HepG2 (cell line): Measurements from ENCODE around the gene SCUBE1. TPM values are rescaled to one million over a fixed set of nuclear protein-coding genes. Genes with fewer than 3 reads are reported as not detected.

Source experiments
- ATF7 ChIP-seq, 2 experiments: fragments of 450-650 bp in 1 of 2; sonication (generic) in 1 of 2; formaldehyde crosslinking in 1 of 2; IDR thresholded peaks; 2 replicates each; pipeline versions ENCODE4 v1.4.0 to v1.6.1; 2016 to 2020; ENCODE audit warnings: antibody characterized with exemption in 1 of 2, mild to moderate bottlenecking in 1 of 2, missing genetic modification reagents in 1 of 2
- BCL6 ChIP-seq: IDR thresholded peaks from 2 replicates; pipeline ENCODE4 v1.6.1; 2016; ENCODE audit warnings: missing genetic modification reagents, missing compliant biosample characterization
- BRCA1 ChIP-seq: sonication (generic); formaldehyde crosslinking; IDR thresholded peaks from 2 replicates; pipeline ENCODE4 v1.4.0; 2020; ENCODE audit warnings: missing genetic modification reagents
- GLI4 ChIP-seq: sonication (generic); formaldehyde crosslinking; IDR thresholded peaks from 2 replicates; pipeline ENCODE4 v1.5.1; 2020; ENCODE audit warnings: missing genetic modification reagents, mild to moderate bottlenecking, moderate library complexity, borderline replicate concordance
- GPBP1L1 ChIP-seq: sonication (generic); formaldehyde crosslinking; IDR thresholded peaks from 2 replicates; pipeline ENCODE4 v1.5.0; 2020; ENCODE audit warnings: mild to moderate bottlenecking, missing genetic modification reagents
- MEIS2 ChIP-seq: sonication (generic); formaldehyde crosslinking; IDR thresholded peaks from 2 replicates; pipeline ENCODE4 v1.9.0; 2021; ENCODE audit warnings: mild to moderate bottlenecking, missing genetic modification reagents
- NFIC ChIP-seq: IDR thresholded peaks from 2 replicates; pipeline ENCODE4 v1.6.1; 2012; ENCODE audit warnings: mild to moderate bottlenecking, low read length, inconsistent platforms
- NR1H2 ChIP-seq: sonication (generic); formaldehyde crosslinking; IDR thresholded peaks from 2 replicates; pipeline ENCODE4 v1.8.1; 2022; ENCODE audit warnings: low read depth, missing genetic modification reagents, borderline replicate concordance
- RELA ChIP-seq: sonication (generic); formaldehyde crosslinking; IDR thresholded peaks from 2 replicates; pipeline ENCODE4 v1.4.0; 2020; ENCODE audit warnings: missing genetic modification reagents
- RFX5 ChIP-seq: IDR thresholded peaks from 2 replicates; pipeline ENCODE4 v1.6.1; 2011; ENCODE audit warnings: low read depth, low read length, improper control_type of control experiment
- SATB2 ChIP-seq: sonication (generic); formaldehyde crosslinking; IDR thresholded peaks from 2 replicates; pipeline ENCODE4 v1.5.0; 2020; ENCODE audit warnings: missing genetic modification reagents
- SIN3A ChIP-seq: IDR thresholded peaks from 2 replicates; pipeline ENCODE4 v1.6.1; 2011; ENCODE audit warnings: low read depth, mild to moderate bottlenecking, control low read depth, low read length, borderline replicate concordance
- SMAD3 ChIP-seq: sonication (generic); formaldehyde crosslinking; IDR thresholded peaks from 2 replicates; pipeline ENCODE4 v1.4.0; 2020; ENCODE audit warnings: missing genetic modification reagents
- SP4 ChIP-seq: sonication (generic); formaldehyde crosslinking; IDR thresholded peaks from 2 replicates; pipeline ENCODE4 v1.8.1; 2023; ENCODE audit warnings: mild to moderate bottlenecking, missing genetic modification reagents
- YEATS4 ChIP-seq: sonication (generic); formaldehyde crosslinking; IDR thresholded peaks from 2 replicates; pipeline ENCODE4 v1.4.0; 2020; ENCODE audit warnings: missing genetic modification reagents, borderline replicate concordance
- ZFP82 ChIP-seq: sonication (generic); formaldehyde crosslinking; IDR thresholded peaks from 2 replicates; pipeline ENCODE4 v1.5.1; 2020; ENCODE audit warnings: mild to moderate bottlenecking, missing genetic modification reagents, borderline replicate concordance
- ZMAT3 ChIP-seq: sonication (generic); formaldehyde crosslinking; conservative IDR thresholded peaks from 2 replicates; pipeline ENCODE4 v1.7.0; 2021; ENCODE audit warnings: missing genetic modification reagents
- ZNF10 ChIP-seq: sonication (generic); formaldehyde crosslinking; IDR thresholded peaks from 2 replicates; pipeline ENCODE4 v1.4.0; 2020; ENCODE audit warnings: mild to moderate bottlenecking, low read depth, missing genetic modification reagents, borderline replicate concordance
- ZNF121 ChIP-seq: sonication (generic); formaldehyde crosslinking; IDR thresholded peaks from 2 replicates; pipeline ENCODE4 v1.5.0; 2020; ENCODE audit warnings: mild to moderate bottlenecking, missing genetic modification reagents
- ZNF276 ChIP-seq: sonication (generic); formaldehyde crosslinking; IDR thresholded peaks from 2 replicates; pipeline ENCODE4 v1.4.0; 2020; ENCODE audit warnings: mild to moderate bottlenecking, low read depth, missing genetic modification reagents
- ZNF446 ChIP-seq: sonication (generic); formaldehyde crosslinking; IDR thresholded peaks from 2 replicates; pipeline ENCODE4 v1.5.0; 2020; ENCODE audit warnings: mild to moderate bottlenecking, missing genetic modification reagents
- ZNF691 ChIP-seq: sonication (generic); formaldehyde crosslinking; IDR thresholded peaks from 2 replicates; pipeline ENCODE4 v1.4.0; 2020; ENCODE audit warnings: missing genetic modification reagents, low read depth, mild to moderate bottlenecking, borderline replicate concordance
- ZNF703 ChIP-seq: sonication (generic); formaldehyde crosslinking; IDR thresholded peaks from 2 replicates; pipeline ENCODE4 v1.5.1; 2020; ENCODE audit warnings: missing genetic modification reagents, mild to moderate bottlenecking, moderate library complexity, borderline replicate concordance
- ZNF749 ChIP-seq: sonication (generic); formaldehyde crosslinking; IDR thresholded peaks from 2 replicates; pipeline ENCODE4 v1.8.0; 2022; ENCODE audit warnings: mild to moderate bottlenecking, missing genetic modification reagents, moderate library complexity, borderline replicate concordance
- ZNF839 ChIP-seq: sonication (generic); formaldehyde crosslinking; IDR thresholded peaks from 2 replicates; pipeline ENCODE4 v1.4.0; 2020; ENCODE audit warnings: missing genetic modification reagents, mild to moderate bottlenecking, borderline replicate concordance
- ZSCAN22 ChIP-seq: sonication (generic); formaldehyde crosslinking; IDR thresholded peaks from 2 replicates; pipeline ENCODE4 v1.4.0; 2020; ENCODE audit warnings: mild to moderate bottlenecking, missing genetic modification reagents
- polyA plus RNA-seq, 8 experiments: library from polyadenylated mRNA; depleted of rRNA in 3 of 8; stranded (reverse) in 7 of 8; unstranded in 1 of 8; fragments of >200 nt; fragmentation: Illumina TruSeq in 4 of 8; extraction: Trizol in 4 of 8; gene quantifications; 2 replicates each; pipeline versions ENCODE4 v1.2.1 to v1.2.3, GENCODE V29; 2011 to 2016; ENCODE audit warnings: low read depth in 4 of 8, missing spikeins in 1 of 8, mixed read lengths in 1 of 8; ENCODE audit not compliant: insufficient read depth in 1 of 8
- total RNA-seq, 5 experiments: library from RNA; depleted of rRNA; stranded (reverse); fragments of >200 nt; fragmentation: Illumina TruSeq; extraction: Trizol; gene quantifications; 2 replicates each; pipeline ENCODE4 v1.2.3, GENCODE V29; 2016; ENCODE audit warnings: low read depth in 1 of 5

Gene SCUBE1
- total and polyA plus RNA-seq, 2 of the 13 experiments (the other 11 are each of a cell fraction or from before 2014, with no cell fraction given) = under 0.01 to 0.05 TPM

- TF ChIP-seq ZFP82 = no peak
- TF ChIP-seq SIN3A = no peak
- no peak for TF ChIP-seq ZNF276 (CRISPR knock-in tag)
- no peak for TF ChIP-seq ZNF10 (CRISPR knock-in tag)
- TF ChIP-seq SP4 = peak; percentile 26; the same call in 1 of the 2 replicates
- TF ChIP-seq ZSCAN22 (CRISPR knock-in tag) = no peak
- TF ChIP-seq BCL6 (CRISPR knock-in tag) = peak; percentile 88
- TF ChIP-seq NFIC = peak; percentile 59
- TF ChIP-seq RELA (CRISPR knock-in tag) = no peak
- peak; percentile 75; the same call in 1 of the 2 replicates for TF ChIP-seq SMAD3 (CRISPR knock-in tag)
- no peak for TF ChIP-seq ZNF691
- no peak for TF ChIP-seq ZNF446 (CRISPR knock-in tag)
- no peak for TF ChIP-seq GPBP1L1
- TF ChIP-seq ATF7 (IDR thresholded peaks at IDR 0.05) = no peak
- no peak for TF ChIP-seq ATF7 (CRISPR knock-in tag; IDR thresholded peaks at IDR 0.05)
- TF ChIP-seq ZNF121 (CRISPR knock-in tag) = no peak
- no peak for TF ChIP-seq ZNF749 (CRISPR knock-in tag)
- no peak for TF ChIP-seq YEATS4 (CRISPR knock-in tag)
- no peak for TF ChIP-seq GLI4 (CRISPR knock-in tag)
- no peak for TF ChIP-seq RFX5
- TF ChIP-seq ZNF703 (CRISPR knock-in tag) = no peak
- no peak for TF ChIP-seq ZMAT3
- TF ChIP-seq NR1H2 (CRISPR knock-in tag) = no peak
- TF ChIP-seq ZNF839 = no peak
- no peak for TF ChIP-seq BRCA1 (CRISPR knock-in tag)
- TF ChIP-seq MEIS2 = 0 out of 2 replicates have a peak, but pooled peaks have one; percentile 36
- no peak for TF ChIP-seq SATB2
Measured at GRCh38 chr22:43377896-43378704, 34.9 kb upstream of the SCUBE1 start (continued).
